HG03159 (cell line): ENCODE measurements around the gene ARL5C.

ENCODE experiments used
- ATAC-seq: cut with Tn5 transposase; IDR thresholded peaks from one replicate; pipeline ENCODE4 v1.9.1; 2021; ENCODE audit warnings: mild to moderate bottlenecking, moderate library complexity; ENCODE audit not compliant: unreplicated experiment

ARL5C gene

GRCh38 chr17:39165841-39166349, at the start of gene ARL5C:
TSS of gene ARL5C (minus strand) at chr17:39166161. CDS start at chr17:39165760, 401 bp downstream.
- no peak for ATAC-seq

- ATAC-seq: no peak
These were observed 47.9 kb upstream of the ARL5C start for GRCh38 chr17:39213852-39214251.

- ATAC-seq: no peak
These were observed 47.0 kb upstream of the ARL5C start for GRCh38 chr17:39212841-39213480.

- ATAC-seq: no peak
These were observed 46.3 kb upstream of the ARL5C start for GRCh38 chr17:39212195-39212810.

GRCh38 chr17:39210093-39210434, 44.1 kb upstream of the ARL5C start:
- ATAC-seq: no peak

GRCh38 chr17:39209317-39210092, 43.5 kb upstream of the ARL5C start:
- no peak for ATAC-seq

- no peak for ATAC-seq
These were observed 42.9 kb upstream of the ARL5C start for GRCh38 chr17:39208893-39209292.

GRCh38 chr17:39208136-39208535, 42.2 kb upstream of the ARL5C start:
- no peak for ATAC-seq

GRCh38 chr17:39205112-39205526, 39.2 kb upstream of the ARL5C start:
- ATAC-seq: no peak

GRCh38 chr17:39204245-39204644, 38.3 kb upstream of the ARL5C start:
- no peak for ATAC-seq

GRCh38 chr17:39200957-39201510, 35.1 kb upstream of the ARL5C start:
- no peak for ATAC-seq

GRCh38 chr17:39200070-39200879, 34.3 kb upstream of the ARL5C start, which contains the start of gene RPL19:
TSS of gene RPL19 (plus strand) at chr17:39200283. CDS start at chr17:39200345, 62 bp downstream.
- peak; percentile 59 for ATAC-seq

GRCh38 chr17:39199820-39200069, 33.8 kb upstream of the ARL5C start:
- peak; percentile 61 for ATAC-seq

GRCh38 chr17:39198186-39198566, 32.2 kb upstream of the ARL5C start:
- no peak for ATAC-seq

- ATAC-seq: no peak
These were observed 31.6 kb upstream of the ARL5C start, which contains the start of gene CACNB1 for GRCh38 chr17:39197380-39198185. TSS of gene CACNB1 (minus strand) at chr17:39197669. CDS start at chr17:39197495, 174 bp downstream.

- ATAC-seq: no peak
These were observed 30.9 kb upstream of the ARL5C start for GRCh38 chr17:39196808-39197291.

GRCh38 chr17:39196241-39196807, 30.4 kb upstream of the ARL5C start:
- no peak for ATAC-seq

GRCh38 chr17:39195568-39196160, 29.7 kb upstream of the ARL5C start:
- no peak for ATAC-seq

- ATAC-seq: no peak
These were observed 29.1 kb upstream of the ARL5C start for GRCh38 chr17:39194985-39195524.
